CD4-positive, alpha-beta T cell treated with Interleukin-4 for 4 hours (primary cell): ENCODE data around the gene PLCG2.
"Not testable (repeated sequence)": the region's sequence is repeated elsewhere in the genome, so short reads cannot be mapped to it uniquely, and the experiment has no call there.

Source experiments
- DNase-seq: peaks from one replicate; pipeline ENCODE4 v3.0.0-alpha.2; 2020

PLCG2 gene

GRCh38 chr16:81850197-81850944 lies 71.3 kb downstream of the PLCG2 start:
- DNase-seq: no peak

GRCh38 chr16:81852347-81852746 lies 73.3 kb downstream of the PLCG2 start:
- no peak for DNase-seq

DNA sequence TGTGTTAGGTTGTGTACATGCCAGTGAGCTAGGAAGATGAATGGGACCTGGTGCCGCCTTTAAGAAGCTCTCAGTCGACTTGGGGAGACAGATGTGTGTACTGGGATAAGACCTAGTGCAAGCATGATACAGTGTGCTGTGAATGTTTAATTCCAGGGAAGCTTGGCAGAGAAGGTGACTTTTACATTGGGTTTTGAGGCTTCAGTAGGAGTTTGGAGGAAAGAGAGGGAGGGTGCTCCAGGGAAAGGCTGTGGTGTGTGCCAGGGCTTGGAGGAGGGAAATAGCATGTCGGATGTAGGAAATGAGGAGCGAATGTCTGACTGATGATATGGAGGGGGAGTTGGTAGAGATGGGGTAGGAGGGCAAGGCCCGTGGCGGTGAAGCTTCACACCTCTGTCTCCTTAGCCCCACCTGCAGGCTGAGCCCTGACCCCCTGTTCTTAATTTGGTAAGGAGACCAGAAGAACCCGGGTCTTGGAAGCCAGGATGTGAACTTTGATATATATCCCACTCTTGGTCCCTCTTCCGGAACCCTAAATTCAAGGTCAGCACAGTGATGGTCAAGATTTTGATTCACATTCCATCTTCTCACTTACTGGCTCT lies 76.6 kb downstream of the PLCG2 start:
- DNase-seq: no peak

- DNase-seq: no peak
These were observed 81.5 kb downstream of the PLCG2 start for GRCh38 chr16:81860287-81861266.

DNA sequence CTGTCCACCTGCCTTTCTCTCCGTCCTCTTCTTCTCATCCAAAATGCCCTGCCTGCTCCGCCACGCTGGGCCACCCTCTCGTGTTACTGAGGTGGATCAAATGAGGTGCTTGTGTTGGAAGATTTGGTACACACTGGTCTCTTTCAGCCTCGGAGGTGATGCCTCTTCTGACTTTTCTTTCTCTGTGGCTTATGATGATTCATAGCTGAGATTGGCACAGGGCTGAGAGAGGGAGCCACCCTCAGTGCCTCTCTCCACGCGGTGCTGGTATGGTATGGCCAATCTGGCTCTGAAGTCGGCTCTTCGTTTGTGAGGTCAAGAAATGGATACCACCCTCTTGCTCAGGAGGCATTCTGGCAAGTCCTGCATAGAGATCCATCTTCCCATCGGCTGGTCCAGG lies 82.4 kb downstream of the PLCG2 start:
- DNase-seq: no peak

GRCh38 chr16:81861915-81862314 lies 82.8 kb downstream of the PLCG2 start:
- no peak for DNase-seq

DNA sequence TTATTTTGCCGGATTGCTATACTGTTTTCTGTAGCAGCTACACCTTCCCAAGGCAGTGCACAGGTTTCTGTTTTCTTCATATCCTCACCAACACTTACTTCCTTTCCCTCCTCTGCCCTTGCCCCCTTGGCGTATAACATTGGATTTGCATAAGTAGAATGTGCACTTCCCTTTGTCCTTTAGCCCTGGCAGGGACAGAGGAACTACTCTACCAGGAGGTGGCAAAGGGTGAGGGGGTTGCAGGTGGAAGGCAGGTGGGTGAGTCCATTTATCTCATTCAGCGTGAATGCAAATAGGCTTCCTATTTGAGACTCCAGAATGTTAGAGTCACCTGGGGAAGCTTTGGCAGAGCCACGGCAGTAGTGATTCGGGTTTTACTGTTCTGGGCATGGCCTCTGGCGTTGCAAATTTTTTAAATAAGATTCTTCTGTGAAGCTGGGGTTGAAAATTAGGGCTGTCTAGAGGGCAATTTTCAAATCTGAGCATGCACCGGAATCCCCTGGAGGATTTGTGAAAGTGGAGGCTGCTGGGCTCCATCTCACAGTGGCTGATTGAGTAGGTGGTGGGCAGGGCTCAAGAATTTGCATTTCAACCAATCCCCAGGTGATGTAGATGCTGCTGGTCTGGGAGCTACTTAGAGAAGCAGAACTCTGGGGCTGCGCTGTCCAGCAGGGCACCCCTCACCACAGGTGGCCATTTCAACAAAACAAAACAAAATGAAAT lies 84.7 kb downstream of the PLCG2 start:
- DNase-seq: no peak

GRCh38 chr16:81864646-81865382 lies 85.7 kb downstream of the PLCG2 start:
- no peak for DNase-seq

DNA sequence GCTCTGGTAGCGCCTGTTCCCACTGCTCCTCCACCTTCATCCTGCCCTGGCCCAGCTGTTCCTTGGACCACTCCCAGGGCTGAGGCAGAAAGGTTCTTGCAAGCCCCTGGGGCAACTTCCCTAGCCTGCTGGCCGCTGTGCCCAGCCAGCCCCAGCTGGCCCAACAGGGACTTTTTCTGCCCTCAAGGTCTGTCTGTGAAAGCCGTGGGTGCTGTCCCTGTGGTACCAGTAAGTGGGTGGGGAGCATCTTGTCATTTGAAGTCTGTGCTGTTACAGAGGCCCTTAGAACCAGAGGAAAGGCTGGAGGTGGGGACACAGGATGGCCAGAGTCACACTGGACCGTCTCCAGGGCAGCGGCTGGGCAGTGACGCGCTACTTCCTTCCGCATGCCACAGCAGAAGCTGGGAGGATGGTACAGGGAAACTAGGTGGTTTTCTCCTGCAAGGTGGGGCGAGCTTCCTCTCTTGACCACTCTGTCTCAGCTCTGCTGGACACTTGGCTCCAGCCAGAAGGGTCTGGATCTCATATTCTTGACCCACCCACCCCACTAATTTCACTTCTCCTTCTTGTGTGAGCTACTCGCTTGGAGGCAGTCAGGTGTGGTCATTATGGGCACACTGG lies 87.8 kb downstream of the PLCG2 start:
- no peak for DNase-seq

DNA sequence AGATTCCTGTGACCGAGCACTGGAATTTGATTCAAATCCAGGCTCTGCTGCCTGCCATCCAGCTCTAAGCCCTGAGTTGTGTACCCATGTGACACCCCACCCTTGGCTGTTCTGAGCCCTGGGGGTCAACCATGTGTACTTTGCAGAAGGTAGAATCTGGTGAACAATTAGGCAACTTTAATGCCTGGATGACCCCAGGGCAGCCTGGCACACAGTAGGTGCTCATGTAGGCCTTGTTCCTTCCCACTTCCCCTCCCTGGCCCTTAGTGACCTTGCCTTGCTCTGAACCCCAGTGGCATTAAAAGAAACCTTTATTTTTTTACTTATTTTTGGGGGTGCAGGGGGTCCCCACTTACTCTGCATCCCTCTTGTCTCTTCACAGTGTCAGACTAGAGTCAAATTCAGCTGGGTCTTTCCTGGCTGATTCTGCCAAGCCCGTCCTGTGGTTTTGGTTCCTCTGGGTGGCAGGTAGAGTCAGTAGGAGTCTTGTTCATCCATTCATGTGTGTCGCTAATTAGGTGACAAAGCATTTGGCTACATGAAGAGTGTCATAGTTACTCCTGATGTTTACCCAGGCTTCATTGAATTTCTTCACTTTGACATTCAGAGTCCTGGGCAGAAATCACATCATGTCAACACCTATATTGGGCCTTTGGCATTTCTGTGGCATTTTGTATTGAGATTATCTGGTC lies 89.1 kb downstream of the PLCG2 start:
- no peak for DNase-seq

DNA sequence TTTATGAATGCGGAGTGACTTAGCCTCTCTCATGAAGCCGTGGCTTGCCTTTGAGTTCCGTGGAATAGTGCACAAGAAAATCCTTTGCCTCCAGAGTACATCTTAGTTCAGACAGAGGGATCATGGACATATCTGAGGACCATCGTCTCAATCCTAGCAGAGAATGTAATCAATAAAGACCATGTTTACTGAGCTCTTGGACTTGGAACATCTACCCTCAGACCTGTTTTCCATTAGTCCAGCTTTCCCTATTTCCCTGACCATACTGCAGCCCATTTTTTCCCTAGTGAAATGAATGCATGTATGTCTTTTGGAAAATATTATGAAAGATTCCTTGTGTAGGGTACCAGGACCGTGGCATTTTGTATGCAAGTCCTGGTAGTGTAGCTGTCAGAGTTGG lies 90.2 kb downstream of the PLCG2 start:
- no peak for DNase-seq

GRCh38 chr16:81873206-81873605 lies 94.1 kb downstream of the PLCG2 start:
- DNase-seq: peak; percentile 8

DNA sequence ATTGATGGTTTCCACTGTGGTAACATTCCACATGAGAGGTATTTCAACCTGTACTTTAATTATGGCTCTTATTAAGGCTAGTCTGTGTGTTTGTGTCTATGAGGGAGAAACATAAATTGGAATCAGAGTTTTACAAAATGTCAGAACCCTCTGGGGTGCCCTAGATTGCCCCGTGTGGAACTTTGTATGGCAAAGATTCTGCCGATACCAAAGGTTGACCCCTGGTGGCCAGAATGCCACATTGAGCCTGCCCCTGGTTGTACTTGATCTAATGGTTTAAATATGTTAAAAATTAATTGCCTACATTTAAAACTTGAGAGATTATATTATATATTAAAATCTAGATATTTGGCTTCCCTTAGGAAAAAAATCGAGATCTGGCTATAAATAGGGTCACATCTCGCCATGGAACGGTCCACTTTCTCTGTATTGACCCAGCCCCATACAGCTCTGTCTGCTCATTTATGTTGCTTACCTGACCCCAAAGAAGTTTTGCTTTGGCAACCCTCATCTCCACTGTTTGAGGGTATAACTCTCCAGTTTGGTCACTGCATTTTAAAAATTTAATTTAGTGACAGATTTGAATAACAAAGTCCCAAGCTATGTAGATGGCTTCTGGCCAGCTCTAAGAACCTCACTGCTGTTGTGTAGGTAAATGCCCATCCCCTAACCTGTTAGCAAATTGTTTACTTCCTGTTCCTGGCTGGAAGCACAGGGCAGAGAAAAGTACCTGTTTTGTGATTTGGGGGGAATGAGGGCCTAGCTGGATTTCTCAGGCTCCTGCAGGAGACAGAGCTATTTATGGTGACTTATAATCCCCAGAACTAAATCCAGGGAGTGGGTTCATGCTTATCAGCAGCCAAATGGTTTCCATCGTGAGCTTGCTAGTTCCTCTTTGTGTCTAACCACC lies 95.0 kb downstream of the PLCG2 start:
- peak; percentile 49 for DNase-seq

DNA sequence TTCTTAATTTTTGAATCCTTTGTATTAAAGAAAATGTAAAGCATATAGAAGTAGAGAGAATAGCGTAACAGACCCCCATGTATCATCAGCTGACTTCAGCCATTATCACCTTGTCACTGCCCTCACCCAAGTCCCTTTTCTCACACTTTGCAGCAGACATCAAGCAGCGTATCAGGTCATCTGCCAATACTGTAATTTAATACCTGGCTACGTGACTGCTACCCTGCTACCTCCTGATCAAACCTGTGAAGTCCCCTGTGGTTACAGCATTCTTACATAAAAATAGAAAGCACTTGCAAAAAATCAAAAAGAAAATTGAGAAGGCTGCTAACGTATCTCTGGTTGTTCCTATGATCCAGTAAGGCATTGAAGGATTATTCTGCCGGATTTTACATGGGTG lies 96.4 kb downstream of the PLCG2 start:
- no peak for DNase-seq

- DNase-seq: no peak
These were observed 97.3 kb downstream of the PLCG2 start for GRCh38 chr16:81876273-81876900.

- DNase-seq: not testable (repeated sequence)
These were observed 98.4 kb downstream of the PLCG2 start for GRCh38 chr16:81877490-81877889.

DNA sequence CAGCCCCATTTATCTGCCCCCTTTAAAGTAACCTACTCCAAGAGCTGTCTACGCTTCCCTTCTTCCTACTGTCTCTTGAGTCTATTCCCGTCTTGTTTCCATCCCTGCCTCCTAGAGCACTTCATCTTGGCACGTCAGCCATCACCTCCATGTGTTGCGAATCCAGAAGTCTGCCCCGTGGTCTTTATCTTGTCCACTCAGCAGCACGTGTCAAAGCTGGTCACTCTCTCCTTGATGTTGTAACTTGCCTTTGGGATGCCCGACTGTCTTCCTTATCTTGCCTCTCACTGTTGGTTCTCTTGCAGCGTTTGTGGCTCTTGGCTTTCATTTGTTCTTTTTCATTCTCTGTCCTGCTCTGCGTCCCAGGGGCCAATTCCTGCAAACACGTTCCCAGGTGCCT lies 99.4 kb downstream of the PLCG2 start:
- DNase-seq: no peak

DNA sequence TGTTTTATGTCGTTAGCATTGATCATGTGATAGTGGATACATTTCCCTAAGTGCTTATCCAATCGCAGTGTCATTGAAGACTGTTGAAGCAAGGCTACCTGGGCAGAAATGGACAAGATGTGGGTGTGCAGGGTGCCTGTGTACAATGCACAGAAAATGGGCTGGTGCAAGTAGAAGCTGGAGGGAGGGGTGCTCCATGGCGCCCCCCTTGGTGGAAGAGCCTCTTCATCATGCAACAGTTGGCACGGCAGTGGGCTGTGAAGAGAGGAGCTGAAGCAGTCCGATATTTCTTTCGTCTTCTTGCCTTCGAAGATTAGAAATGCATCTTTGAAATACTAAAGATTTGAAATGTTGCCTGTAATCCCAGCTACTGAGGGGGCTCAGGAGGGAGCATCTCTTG lies 100.5 kb downstream of the PLCG2 start:
- no peak for DNase-seq

GRCh38 chr16:81880816-81881215 lies 101.7 kb downstream of the PLCG2 start:
- DNase-seq: no peak
